ENCODE measurements around the gene SMYD4. TPM values are rescaled to one million over a fixed set of nuclear protein-coding genes. Genes with fewer than 3 reads are reported as not detected.
A peak's percentile ranks its signal among the peaks of the same experiment; 100 is the strongest.

SMYD4 gene
- total RNA-seq, 4 donors from 2014 or later: 15.1 to 19.9 (median 17.5) TPM

DNA sequence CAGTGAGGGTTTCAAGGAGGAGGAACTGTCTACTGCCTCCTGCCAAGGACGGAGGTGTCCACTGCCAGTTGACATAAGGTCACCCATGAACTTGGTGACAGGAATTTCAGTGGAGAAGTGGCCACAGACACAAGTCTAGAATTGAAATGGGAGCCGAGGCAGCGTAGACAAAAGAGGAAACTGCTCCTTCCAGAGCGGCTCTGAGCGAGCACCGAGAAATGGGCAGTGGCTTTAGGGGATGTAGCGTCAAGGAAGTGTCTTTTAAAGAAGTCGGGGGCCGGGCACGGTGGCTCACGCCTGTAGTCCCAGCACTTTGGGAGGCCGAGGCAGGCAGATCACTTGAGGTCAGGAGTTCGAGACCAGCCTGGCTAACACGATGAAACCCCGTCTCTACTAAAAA, 70.9 kb downstream of the SMYD4 start:
- TF ChIP-seq, protein P1, sequence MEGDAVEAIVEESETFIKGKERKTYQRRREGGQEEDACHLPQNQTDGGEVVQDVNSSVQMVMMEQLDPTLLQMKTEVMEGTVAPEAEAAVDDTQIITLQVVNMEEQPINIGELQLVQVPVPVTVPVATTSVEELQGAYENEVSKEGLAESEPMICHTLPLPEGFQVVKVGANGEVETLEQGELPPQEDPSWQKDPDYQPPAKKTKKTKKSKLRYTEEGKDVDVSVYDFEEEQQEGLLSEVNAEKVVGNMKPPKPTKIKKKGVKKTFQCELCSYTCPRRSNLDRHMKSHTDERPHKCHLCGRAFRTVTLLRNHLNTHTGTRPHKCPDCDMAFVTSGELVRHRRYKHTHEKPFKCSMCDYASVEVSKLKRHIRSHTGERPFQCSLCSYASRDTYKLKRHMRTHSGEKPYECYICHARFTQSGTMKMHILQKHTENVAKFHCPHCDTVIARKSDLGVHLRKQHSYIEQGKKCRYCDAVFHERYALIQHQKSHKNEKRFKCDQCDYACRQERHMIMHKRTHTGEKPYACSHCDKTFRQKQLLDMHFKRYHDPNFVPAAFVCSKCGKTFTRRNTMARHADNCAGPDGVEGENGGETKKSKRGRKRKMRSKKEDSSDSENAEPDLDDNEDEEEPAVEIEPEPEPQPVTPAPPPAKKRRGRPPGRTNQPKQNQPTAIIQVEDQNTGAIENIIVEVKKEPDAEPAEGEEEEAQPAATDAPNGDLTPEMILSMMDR (IDR thresholded peaks at IDR 0.05): no peak
- TF ChIP-seq POLR2A (IDR thresholded peaks at IDR 0.05) (no peak), EP300 (IDR thresholded peaks at IDR 0.05) (no peak)
- Histone ChIP-seq H3K27me3 (peaks cover 0 to 11% of the 10 kb centered on the region in 2 donors), H3K9me3 (no peaks in the 10 kb centered on the region), H3K4me1 (peaks cover 0 to 36% (median 11%) of the 10 kb centered on the region in 4 donors), H3K4me3 (no peak overlapping the region), H3K36me3 (no peaks in the 10 kb centered on the region), H3K27ac (peak overlapping the region in 1 of 4 donors; percentile 1)
- WGBS, 2 donors: 66 to 74% methylated on average over 15 of the region's 15 CpGs
- DNase-seq (ENCODE audit: low spot score in 2 of 2): no peak

DNA sequence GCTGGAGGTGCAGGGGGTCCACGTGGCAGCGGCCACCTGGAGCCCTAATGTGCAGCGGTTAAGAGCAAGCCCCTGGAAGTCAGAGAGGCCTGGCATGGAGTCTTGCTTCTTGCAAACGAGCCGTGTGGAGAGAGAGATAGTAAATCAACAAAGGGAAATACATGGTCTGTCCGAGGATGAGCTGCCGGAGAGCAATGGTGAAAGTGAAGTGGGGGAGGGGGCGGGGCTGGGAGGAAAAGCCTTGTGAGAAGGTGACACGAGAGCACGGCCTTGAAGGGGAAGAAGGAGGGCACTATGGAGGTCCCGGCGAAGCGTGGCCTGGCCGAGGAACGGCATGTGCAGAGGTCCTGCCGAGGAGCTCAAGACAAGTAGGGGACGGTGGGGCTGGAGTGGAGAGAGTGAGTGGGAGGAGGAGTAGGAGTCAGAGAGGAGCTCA, 73.9 kb downstream of the SMYD4 start:
- H3K4me3 ChIP-seq: no peak overlapping the region
- peaks cover 0 to 7% of the 10 kb centered on the region in 2 donors for H3K27me3 ChIP-seq
- no peak for TF ChIP-seq EP300 (IDR thresholded peaks at IDR 0.05)
- TF ChIP-seq POLR2A (IDR thresholded peaks at IDR 0.05): no peak
- TF ChIP-seq, protein P1 (IDR thresholded peaks at IDR 0.05): no peak
- DNase-seq (ENCODE audit: low spot score in 2 of 2): no peak
- peaks cover 0 to 15% (median 4%) of the 10 kb centered on the region in 4 donors for H3K4me1 ChIP-seq
- no peaks in the 10 kb centered on the region for H3K36me3 ChIP-seq
- no peak overlapping the region for H3K27ac ChIP-seq
- 60 to 63% methylated on average over 17 of the region's 17 CpGs for WGBS, 2 donors
- H3K9me3 ChIP-seq: no peaks in the 10 kb centered on the region

DNA sequence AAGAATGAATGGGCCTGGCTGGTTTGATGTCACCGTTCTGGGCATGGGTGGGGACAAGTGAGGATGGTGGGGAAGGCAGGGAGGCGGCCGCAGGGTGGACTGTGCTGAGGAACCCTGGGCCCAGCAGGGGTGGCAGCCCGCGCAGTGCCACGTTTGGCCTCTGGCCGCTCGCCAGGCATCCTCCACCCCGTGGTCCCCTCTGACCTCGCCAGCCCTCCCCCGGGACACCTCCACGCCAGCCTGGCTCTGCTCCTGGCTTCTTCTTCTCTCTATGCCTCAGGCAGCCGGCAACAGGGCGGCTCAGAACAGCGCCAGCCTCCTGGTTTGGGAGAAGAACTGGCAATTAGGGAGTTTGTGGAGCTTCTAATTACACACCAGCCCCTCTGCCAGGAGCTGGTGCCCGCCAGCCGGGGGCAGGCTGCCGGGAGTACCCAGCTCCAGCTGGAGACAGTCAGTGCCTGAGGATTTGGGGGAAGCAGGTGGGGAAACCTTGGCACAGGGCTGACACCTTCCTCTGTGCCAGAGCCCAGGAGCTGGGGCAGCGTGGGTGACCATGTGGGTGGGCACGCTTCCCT, 74.4 kb downstream of the SMYD4 start:
- TF ChIP-seq, protein P1 (IDR thresholded peaks at IDR 0.05): no peak
- TF ChIP-seq EP300 (IDR thresholded peaks at IDR 0.05) (no peak), POLR2A (IDR thresholded peaks at IDR 0.05) (no peak)
- peaks cover 0 to 11% (median 4%) of the 10 kb centered on the region in 4 donors for H3K4me1 ChIP-seq
- 46 to 60% methylated on average over 7 to 17 of the region's 20 CpGs for WGBS, 2 donors
- H3K36me3 ChIP-seq: no peaks in the 10 kb centered on the region
- peak overlapping the region in 1 of 4 donors; percentile 20 for H3K27ac ChIP-seq
- H3K9me3 ChIP-seq: no peaks in the 10 kb centered on the region
- no peak overlapping the region for H3K4me3 ChIP-seq
- peaks cover 0 to 7% of the 10 kb centered on the region in 2 donors for H3K27me3 ChIP-seq
- no peak for DNase-seq (ENCODE audit: low spot score in 2 of 2)

DNA sequence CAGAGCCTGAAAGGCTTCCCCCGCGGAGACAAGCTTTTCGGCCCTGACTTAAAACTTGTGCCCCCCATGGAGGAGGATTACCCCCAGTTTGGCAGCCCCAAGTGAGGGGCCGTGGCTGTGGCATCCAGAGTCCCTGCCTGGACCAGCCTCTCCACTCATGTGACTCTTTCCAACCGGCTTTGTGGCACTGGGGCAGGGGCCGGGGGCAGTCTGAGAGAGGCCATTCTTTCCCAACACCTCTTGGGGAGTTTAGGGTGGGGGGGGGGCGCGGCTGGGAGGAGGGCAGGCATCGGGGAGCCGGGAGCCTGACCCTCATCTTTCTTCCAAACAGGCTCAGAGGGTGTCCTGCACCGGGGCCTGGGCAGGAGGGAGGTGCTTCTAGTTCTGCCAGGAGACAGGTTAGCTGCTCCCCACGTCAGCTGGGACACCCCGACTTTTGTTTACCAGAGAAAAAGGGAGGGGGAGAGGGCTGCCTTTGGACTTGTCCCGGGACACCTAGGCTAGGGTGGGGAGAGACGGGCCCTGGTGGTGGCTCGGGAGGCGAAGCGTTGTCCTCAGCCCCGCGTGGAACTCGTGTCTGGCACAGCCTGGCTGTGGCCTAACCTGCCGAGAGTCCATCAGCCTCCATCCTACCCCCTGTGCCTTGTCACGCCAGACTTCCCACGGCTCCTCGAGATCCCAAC, 75.1 kb downstream of the SMYD4 start:
- Histone ChIP-seq H3K27ac (peak overlapping the region in 1 of 4 donors; percentile 33), H3K27me3 (peaks cover 0 to 6% of the 10 kb centered on the region in 2 donors), H3K4me1 (peaks cover 0 to 11% (median 4%) of the 10 kb centered on the region in 4 donors), H3K4me3 (no peak overlapping the region), H3K36me3 (no peaks in the 10 kb centered on the region), H3K9me3 (no peaks in the 10 kb centered on the region)
- DNase-seq (ENCODE audit: low spot score in 2 of 2): no peak
- 60 to 70% methylated on average over 19 to 25 of the region's 25 CpGs for WGBS, 2 donors
- TF ChIP-seq, protein P1 (IDR thresholded peaks at IDR 0.05): no peak
- no peak for TF ChIP-seq POLR2A (IDR thresholded peaks at IDR 0.05)
- TF ChIP-seq EP300 (IDR thresholded peaks at IDR 0.05): no peak

DNA sequence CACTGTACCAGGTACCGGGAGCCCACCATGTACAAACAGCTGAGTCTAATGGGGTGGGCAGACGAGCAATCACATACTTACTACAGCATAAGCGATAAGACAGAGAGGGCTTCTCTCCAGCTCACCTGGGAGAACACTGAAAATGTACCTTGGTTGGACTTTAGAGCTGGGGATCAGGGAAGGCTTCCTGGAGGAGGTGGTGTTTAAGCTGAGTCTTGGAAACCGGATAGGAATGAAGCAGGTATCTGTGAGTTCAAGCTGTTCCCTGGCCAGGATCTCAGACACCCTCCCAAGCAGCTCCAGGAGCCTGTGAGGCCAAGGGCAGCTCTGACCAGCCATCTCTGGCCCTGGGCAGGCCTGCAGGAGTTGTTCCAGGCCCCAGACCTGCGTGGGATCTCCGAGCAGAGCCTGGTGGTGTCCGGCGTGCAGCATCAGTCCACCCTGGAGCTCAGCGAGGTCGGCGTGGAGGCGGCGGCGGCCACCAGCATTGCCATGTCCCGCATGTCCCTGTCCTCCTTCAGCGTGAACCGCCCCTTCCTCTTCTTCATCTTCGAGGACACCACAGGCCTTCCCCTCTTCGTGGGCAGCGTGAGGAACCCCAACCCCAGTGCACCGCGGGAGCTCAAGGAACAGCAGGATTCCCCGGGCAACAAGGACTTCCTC, 75.8 kb downstream of the SMYD4 start:
- peak overlapping the region in 1 of 4 donors; percentile 33 for H3K27ac ChIP-seq
- TF ChIP-seq EP300 (IDR thresholded peaks at IDR 0.05) (no peak), POLR2A (IDR thresholded peaks at IDR 0.05) (no peak)
- TF ChIP-seq, protein P1 (IDR thresholded peaks at IDR 0.05): no peak
- 74 to 85% methylated on average over 21 of the region's 23 CpGs for WGBS, 2 donors
- DNase-seq (ENCODE audit: low spot score in 2 of 2): no peak
- H3K36me3 ChIP-seq: no peaks in the 10 kb centered on the region
- H3K4me3 ChIP-seq: no peak overlapping the region
- no peaks in the 10 kb centered on the region for H3K27me3 ChIP-seq
- peaks cover 0 to 11% (median 4%) of the 10 kb centered on the region in 4 donors for H3K4me1 ChIP-seq
- no peaks in the 10 kb centered on the region for H3K9me3 ChIP-seq

Data from tibial nerve (tissue), 4 donors.